SK-N-SH (cell line): ENCODE results near the gene DSCAML1.

Source experiments
- CHD2 ChIP-seq: fragments of 150-350 bp; IDR thresholded peaks from 2 replicates; pipeline ENCODE4 v1.6.1; 2018; ENCODE audit warnings: low read length; ENCODE audit not compliant: partially characterized antibody
- CTCF ChIP-seq: fragments of 200-600 bp; sonication (generic); IDR thresholded peaks from 2 replicates; pipeline ENCODE4 v1.6.1; 2017; ENCODE audit warnings: antibody characterized with exemption, mild to moderate bottlenecking, moderate library complexity
- EP300 ChIP-seq, 2 experiments: IDR thresholded peaks; 2 replicates each; pipeline versions ENCODE4 v1.4.0 to v1.6.1; 2012; ENCODE audit warnings: borderline replicate concordance in 1 of 2, low read depth in 1 of 2, low read length in 1 of 2
- EZH2phosphoT487 ChIP-seq: fragments of 200-600 bp; sonication (generic); IDR thresholded peaks from 2 replicates; pipeline ENCODE4 v1.6.1; 2017; ENCODE audit warnings: low read depth, mixed run types, mild to moderate bottlenecking, antibody characterized with exemption, moderate library complexity, borderline replicate concordance
- FOXM1 ChIP-seq: IDR thresholded peaks from 2 replicates; pipeline ENCODE4 v1.4.0; 2012; ENCODE audit warnings: low read depth, mild to moderate bottlenecking
- GABPA ChIP-seq: IDR thresholded peaks from 2 replicates; pipeline ENCODE4 v1.4.0; 2012; ENCODE audit warnings: low read depth, mild to moderate bottlenecking
- POLR2AphosphoS5 ChIP-seq: IDR thresholded peaks from 2 replicates; pipeline ENCODE4 v1.6.1; 2012; ENCODE audit warnings: low read depth, low read length
- SMC3 ChIP-seq: IDR thresholded peaks from 2 replicates; pipeline ENCODE4 v1.6.1; 2012; ENCODE audit warnings: low read depth, low read length, improper control_type of control experiment
- TAF1 ChIP-seq: IDR thresholded peaks from 2 replicates; pipeline ENCODE4 v1.6.1; 2012; ENCODE audit warnings: low read depth, mild to moderate bottlenecking, low read length, moderate library complexity, borderline replicate concordance
- TCF12 ChIP-seq: IDR thresholded peaks from 2 replicates; pipeline ENCODE4 v1.4.0; 2012
- YY1 ChIP-seq: IDR thresholded peaks from 2 replicates; pipeline ENCODE4 v1.4.0; 2012; ENCODE audit warnings: low read depth, mild to moderate bottlenecking
- ZBTB33 ChIP-seq: IDR thresholded peaks from 2 replicates; pipeline ENCODE4 v1.4.0; 2012; ENCODE audit warnings: low read depth, borderline replicate concordance

- TF ChIP-seq FOXM1 (no peak), EP300 (IDR thresholded peaks at IDR 0.05; ENCODE audit: borderline replicate concordance in 1 of 2, low read depth in 1 of 2, low read length in 1 of 2) (no peak), CHD2 (no peak), EZH2phosphoT487 (no peak), GABPA (no peak), CTCF (no peak), SMC3 (no peak), TAF1 (no peak), TCF12 (no peak), YY1 (no peak), POLR2AphosphoS5 (no peak), ZBTB33 (no peak)
Measured at GRCh38 chr11:117818041-117818873, 21.2 kb upstream of the DSCAML1 start.
